Measurements from ENCODE around the gene EIF4G3. TPM values are rescaled to one million over a fixed set of nuclear protein-coding genes. Genes with fewer than 3 reads are reported as not detected.
"Not testable (repeated sequence)": the region's sequence is repeated elsewhere in the genome, so short reads cannot be mapped to it uniquely, and the experiment has no call there.

Gene EIF4G3
- total RNA-seq, 1 experiment from 2014 or later, result 25.1 TPM

- DNase-seq (ENCODE audit: low read depth, low spot score), result no peak
- in situ Hi-C loops (cut with HindIII; ENCODE audit: low pct_unique_long_range_greater_than_20kb, low sequenced_read_pairs), result no loop called here
Measured at GRCh38 chr1:21189906-21190500, 13.3 kb upstream of the EIF4G3 start.

DNA sequence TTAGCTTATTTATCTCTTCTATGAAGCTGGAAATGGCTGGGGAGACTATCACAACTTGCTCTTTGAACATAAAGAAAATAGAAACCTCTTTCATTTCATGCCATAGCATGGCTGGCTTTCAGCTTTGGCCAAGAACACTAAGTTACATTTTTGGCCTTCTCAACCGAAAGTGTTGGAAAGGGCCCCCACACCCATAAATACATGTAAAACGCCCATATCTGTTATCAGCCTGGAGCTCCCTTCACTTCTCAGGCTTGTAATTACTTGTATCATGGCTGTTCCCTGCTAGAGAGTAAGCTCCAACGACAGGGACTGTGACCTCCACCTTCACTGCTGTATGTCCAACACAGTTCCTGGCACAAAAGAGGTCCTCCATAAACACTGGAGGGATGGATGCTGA lies 12.7 kb upstream of the EIF4G3 start:
- no peak for DNase-seq (ENCODE audit: low read depth, low spot score)
- in situ Hi-C loops (cut with HindIII; ENCODE audit: low pct_unique_long_range_greater_than_20kb, low sequenced_read_pairs), result no loop called here

DNA sequence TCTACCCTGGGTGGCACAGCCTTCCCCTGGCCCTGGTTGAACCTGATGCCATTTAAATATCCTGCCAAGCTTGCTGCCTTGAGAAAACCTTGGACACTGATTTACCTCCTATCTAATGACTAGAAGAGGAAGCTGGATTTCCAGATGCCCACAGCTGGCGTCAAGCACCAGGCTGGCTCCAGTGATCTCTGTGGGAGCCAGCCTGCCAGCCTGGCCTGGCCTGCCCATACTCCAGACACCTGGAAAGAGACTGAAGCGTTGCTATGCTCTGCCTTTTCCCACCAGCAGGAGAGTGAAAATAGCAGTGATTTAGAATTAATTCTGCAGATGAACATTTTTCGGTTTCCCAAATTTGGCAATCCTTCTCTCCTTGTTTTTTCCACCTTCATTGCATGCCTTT lies 11.5 kb upstream of the EIF4G3 start:
- no peak for DNase-seq (ENCODE audit: low read depth, low spot score)
- in situ Hi-C loops (cut with HindIII; ENCODE audit: low pct_unique_long_range_greater_than_20kb, low sequenced_read_pairs), result no loop called here

GRCh38 chr1:21185221-21185731 lies 8.6 kb upstream of the EIF4G3 start:
- in situ Hi-C loops (cut with HindIII; ENCODE audit: low pct_unique_long_range_greater_than_20kb, low sequenced_read_pairs), result no loop called here
- no peak for DNase-seq (ENCODE audit: low read depth, low spot score)

GRCh38 chr1:21184276-21184675 lies 7.6 kb upstream of the EIF4G3 start:
- no peak for DNase-seq (ENCODE audit: low read depth, low spot score)
- in situ Hi-C loops (cut with HindIII; ENCODE audit: low pct_unique_long_range_greater_than_20kb, low sequenced_read_pairs), result no loop called here

- no peak for DNase-seq (ENCODE audit: low read depth, low spot score)
- in situ Hi-C loops (cut with HindIII; ENCODE audit: low pct_unique_long_range_greater_than_20kb, low sequenced_read_pairs), result no loop called here
Measured at GRCh38 chr1:21182181-21182731, 5.6 kb upstream of the EIF4G3 start.

- in situ Hi-C loops (cut with HindIII; ENCODE audit: low pct_unique_long_range_greater_than_20kb, low sequenced_read_pairs); DNase-seq (ENCODE audit: low read depth, low spot score): not testable (repeated sequence)
Measured at GRCh38 chr1:21178271-21178670, 1.6 kb upstream of the EIF4G3 start.

- DNase-seq (ENCODE audit: low read depth, low spot score), result peak; percentile 20
- in situ Hi-C loops (cut with HindIII; ENCODE audit: low pct_unique_long_range_greater_than_20kb, low sequenced_read_pairs), result no loop called here
Measured at GRCh38 chr1:21175670-21176581, 771 bp downstream of the EIF4G3 start.

GRCh38 chr1:21175324-21175669 lies 1.4 kb downstream of the EIF4G3 start:
- DNase-seq (ENCODE audit: low read depth, low spot score), result peak; percentile 34
- in situ Hi-C loops (cut with HindIII; ENCODE audit: low pct_unique_long_range_greater_than_20kb, low sequenced_read_pairs), result no loop called here

- in situ Hi-C loops (cut with HindIII; ENCODE audit: low pct_unique_long_range_greater_than_20kb, low sequenced_read_pairs), result no loop called here
- DNase-seq (ENCODE audit: low read depth, low spot score), result no peak
Measured at GRCh38 chr1:21174654-21175323, 1.9 kb downstream of the EIF4G3 start.

DNA sequence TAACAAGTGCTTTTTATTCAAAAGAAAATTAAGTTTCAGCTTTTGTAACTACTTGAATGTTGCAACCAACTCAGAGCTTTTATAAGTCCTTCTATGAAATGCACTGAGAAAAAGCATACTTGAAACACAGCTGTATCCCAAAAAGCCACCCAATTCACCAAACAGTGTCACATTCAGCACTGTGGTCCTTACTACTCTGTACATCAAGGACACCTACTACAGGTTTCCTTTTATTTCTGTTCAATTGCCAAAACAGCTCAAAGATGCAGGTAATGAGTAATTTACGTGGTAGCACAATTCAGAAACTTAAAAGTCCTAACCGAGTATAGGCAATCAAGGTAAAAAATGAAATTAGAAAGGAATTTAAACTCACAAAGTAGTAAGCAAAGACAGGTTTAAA lies 2.5 kb downstream of the EIF4G3 start:
- in situ Hi-C loops (cut with HindIII; ENCODE audit: low pct_unique_long_range_greater_than_20kb, low sequenced_read_pairs), result no loop called here
- DNase-seq (ENCODE audit: low read depth, low spot score), result no peak

DNA sequence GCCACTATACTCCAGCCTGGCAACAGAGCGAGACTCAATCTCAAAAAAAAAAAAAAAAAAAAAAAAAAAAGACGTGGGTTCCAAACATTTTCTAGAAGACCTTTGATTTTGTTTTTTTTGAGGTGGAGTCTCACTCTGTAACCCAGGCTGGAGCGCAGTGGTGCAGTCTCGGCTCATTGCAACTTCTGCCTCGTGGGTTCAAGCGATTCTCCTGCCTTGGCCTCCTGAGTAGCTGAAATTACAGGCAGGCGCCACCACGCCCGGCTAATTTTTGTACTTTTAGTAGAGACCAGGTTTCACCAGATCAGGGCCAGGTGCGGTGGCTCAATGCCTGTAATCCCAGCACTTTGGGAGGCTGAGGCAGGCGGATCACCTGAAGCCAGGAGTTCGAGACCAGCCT lies 3.6 kb downstream of the EIF4G3 start:
- in situ Hi-C loops (cut with HindIII; ENCODE audit: low pct_unique_long_range_greater_than_20kb, low sequenced_read_pairs); DNase-seq (ENCODE audit: low read depth, low spot score): not testable (repeated sequence)

- in situ Hi-C loops (cut with HindIII; ENCODE audit: low pct_unique_long_range_greater_than_20kb, low sequenced_read_pairs); DNase-seq (ENCODE audit: low read depth, low spot score): not testable (repeated sequence)
Measured at GRCh38 chr1:21170837-21171236, 5.9 kb downstream of the EIF4G3 start.

- in situ Hi-C loops (cut with HindIII; ENCODE audit: low pct_unique_long_range_greater_than_20kb, low sequenced_read_pairs), result no loop called here
- no peak for DNase-seq (ENCODE audit: low read depth, low spot score)
Measured at GRCh38 chr1:21168444-21168843, 8.3 kb downstream of the EIF4G3 start.

DNA sequence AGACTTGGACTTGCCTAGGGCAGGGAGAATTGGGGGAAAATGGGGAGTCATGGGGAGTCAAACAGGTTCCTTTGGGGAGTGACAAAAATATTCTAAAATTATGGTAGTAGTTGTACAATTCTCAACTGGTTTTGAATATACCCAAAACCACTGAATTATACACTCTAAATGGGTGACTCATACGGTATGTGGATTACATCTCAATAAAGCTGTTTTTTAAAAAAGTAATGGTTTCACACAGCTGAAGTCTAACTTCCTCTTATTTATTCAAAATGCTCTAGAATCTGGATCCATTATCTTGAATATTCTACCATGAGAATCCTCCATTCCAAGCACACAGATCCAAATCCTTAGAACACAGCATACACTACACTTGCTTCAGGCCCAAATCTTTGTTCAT lies 11.1 kb downstream of the EIF4G3 start:
- DNase-seq (ENCODE audit: low read depth, low spot score), result no peak
- in situ Hi-C loops (cut with HindIII; ENCODE audit: low pct_unique_long_range_greater_than_20kb, low sequenced_read_pairs), result no loop called here

DNA sequence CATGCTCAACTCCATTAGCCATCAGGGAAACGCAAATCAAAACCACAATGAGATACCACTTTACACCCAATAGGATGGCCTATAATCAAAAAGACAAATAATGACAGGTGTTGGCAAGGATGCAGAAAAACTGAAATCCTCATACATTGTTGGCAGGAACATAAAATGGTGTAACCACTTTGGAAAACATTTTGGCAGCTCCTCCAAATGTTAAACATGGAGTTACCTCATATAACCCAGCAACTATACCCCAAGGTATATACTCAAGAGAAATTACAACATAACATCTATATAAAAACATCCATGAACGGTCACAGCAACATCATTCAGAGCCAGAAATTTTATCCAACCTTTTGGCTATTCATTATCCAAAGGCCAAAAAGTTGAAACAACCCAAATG lies 11.6 kb downstream of the EIF4G3 start:
- in situ Hi-C loops (cut with HindIII; ENCODE audit: low pct_unique_long_range_greater_than_20kb, low sequenced_read_pairs), result no loop called here

DNA sequence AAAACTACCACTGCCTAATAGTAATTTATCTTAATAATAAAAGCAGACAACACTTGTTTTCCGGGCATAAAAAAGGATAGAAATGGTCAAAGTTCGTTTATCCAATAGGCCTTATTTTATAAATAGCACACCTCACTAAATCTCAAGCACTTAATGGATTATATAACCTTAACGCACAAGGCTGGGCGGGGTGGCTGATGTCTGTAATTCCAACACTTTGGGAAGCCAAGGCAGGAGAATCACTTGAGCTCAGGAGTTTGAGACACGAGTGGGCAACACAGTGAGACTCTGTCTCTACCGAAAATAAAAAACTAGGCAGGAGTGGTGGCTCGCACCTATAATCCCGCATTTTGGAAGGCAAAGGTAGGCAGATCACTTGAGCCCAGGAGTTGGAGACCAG lies 12.4 kb downstream of the EIF4G3 start:
- in situ Hi-C loops (cut with HindIII; ENCODE audit: low pct_unique_long_range_greater_than_20kb, low sequenced_read_pairs), result no loop called here
- DNase-seq (ENCODE audit: low read depth, low spot score), result no peak

More for the DNA sequence above, 11.6 kb downstream of the EIF4G3 start:
- DNase-seq (ENCODE audit: low read depth, low spot score), result no peak
